K562 (cell line): Measurements from ENCODE around the gene ARAP1. TPM values are rescaled to one million over a fixed set of nuclear protein-coding genes. Genes with fewer than 3 reads are reported as not detected.

Experiments
- ATAC-seq: fragments of 200-7000 bp; cut with Tn5 transposase; 3 replicates; pipeline ENCODE4 v1.9.1; 2020; ENCODE audit warnings: moderate library complexity
- BruUV-seq: library from RNA; stranded (reverse); fragments of 400-500 nt; replicated peaks from 2 replicates; lab custom pipeline; 2021; lab: Mats Ljungman, UMichigan
- CTCF ChIA-PET: fragments of 300-600 bp; formaldehyde crosslinking; extraction: SDS; loops from one replicate; lab custom pipeline; 2021; ENCODE audit warnings: low intra/inter-chr PET ratio; lab: Yijun Ruan, JAX
- POLR2A ChIA-PET: fragments of 300-600, 350-650 bp; sonication (Branson Sonifier 250); formaldehyde crosslinking; extraction: SDS; loops from one replicate; lab custom pipeline; 2021; ENCODE audit warnings: antibody characterized with exemption, inconsistent platforms; lab: Yijun Ruan, JAX
- DNase-seq, 4 experiments: peaks; one replicate each; pipeline versions ENCODE4 v3.0.0 to v3.0.0-alpha.2; 2011 to 2018; ENCODE audit warnings: low spot score in 3 of 4, mixed read lengths in 3 of 4; ENCODE audit errors: extremely low read depth in 1 of 4
- FAIRE-seq: peaks from 2 replicates; lab custom pipeline; 2011; peaks lifted over from hg19 to GRCh38; lab: Jason Lieb, UNC
- H2AFZ ChIP-seq: 2 replicates; pipeline ENCODE4 v1.6.0; 2011; ENCODE audit warnings: low read depth, low read length, control low read depth, inconsistent platforms
- H3K27ac ChIP-seq: fragments of 200-600 bp; 3 replicates; pipeline ENCODE4 v1.8.0; 2011; ENCODE audit warnings: low read depth, mild to moderate bottlenecking, control low read depth, inconsistent platforms, low read length, moderate library complexity, mixed read lengths; ENCODE audit errors: extremely low read depth
- H3K27me3 ChIP-seq, 2 experiments: fragments of 300-600 bp in 1 of 2; 2 replicates in 1 of 2; 3 replicates in 1 of 2; pipeline versions ENCODE4 v1.6.0 to v1.8.0; 2011; ENCODE audit warnings: inconsistent platforms in 2 of 2, low read length in 2 of 2, mild to moderate bottlenecking in 1 of 2, mixed read lengths in 1 of 2, moderate library complexity in 1 of 2; ENCODE audit not compliant: control insufficient read depth in 2 of 2, insufficient read depth in 2 of 2
- H3K36me3 ChIP-seq: fragments of 300-600 bp; 3 replicates; pipeline ENCODE4 v1.8.0; 2011; ENCODE audit warnings: mild to moderate bottlenecking, low read length, inconsistent platforms; ENCODE audit not compliant: control insufficient read depth, insufficient read depth
- H3K4me1 ChIP-seq, 2 experiments: fragments of 200-600 bp in 1 of 2; replicated peaks in 1 of 2; 2 replicates in 1 of 2; 3 replicates in 1 of 2; pipeline versions ENCODE4 v1.5.1 to v1.8.0; 2011; ENCODE audit warnings: inconsistent platforms in 2 of 2, low read length in 2 of 2, mild to moderate bottlenecking in 1 of 2, mixed read lengths in 1 of 2, moderate library complexity in 1 of 2; ENCODE audit not compliant: control insufficient read depth in 2 of 2, insufficient read depth in 2 of 2
- H3K4me2 ChIP-seq: 2 replicates; pipeline ENCODE4 v1.6.1; 2011; ENCODE audit warnings: low read length, control low read depth, inconsistent platforms, mixed read lengths; ENCODE audit not compliant: insufficient read depth
- H3K4me3 ChIP-seq: fragments of 200-600 bp; sonication (generic), shearing (Covaris generic); 2 replicates; pipeline ENCODE4 v1.5.1; 2016; ENCODE audit warnings: control low read depth, inconsistent platforms
- H3K79me2 ChIP-seq: fragments of 200-600 bp; 3 replicates; pipeline ENCODE4 v1.8.0; 2011; ENCODE audit warnings: low read length, inconsistent platforms; ENCODE audit not compliant: control insufficient read depth, insufficient read depth
- H3K9ac ChIP-seq, 2 experiments: 2 replicates each; pipeline versions ENCODE4 v1.6.0 to v1.6.1; 2011; ENCODE audit warnings: low read depth in 2 of 2, low read length in 2 of 2, control low read depth in 1 of 2, inconsistent platforms in 1 of 2, mild to moderate bottlenecking in 1 of 2, mixed read lengths in 1 of 2; ENCODE audit not compliant: insufficient read depth in 1 of 2
- H3K9me1 ChIP-seq: one replicate; pipeline ENCODE4 v1.6.0; 2011; ENCODE audit warnings: inconsistent platforms, mild to moderate bottlenecking, low read length, moderate library complexity; ENCODE audit not compliant: control insufficient read depth, insufficient read depth
- H3K9me3 ChIP-seq: replicated peaks from 2 replicates; pipeline ENCODE4 v1.5.1; 2011; ENCODE audit warnings: low read depth, low read length, inconsistent platforms; ENCODE audit not compliant: control insufficient read depth, insufficient read depth
- H4K20me1 ChIP-seq: replicated peaks from 2 replicates; pipeline ENCODE4 v1.6.1; 2011; ENCODE audit warnings: low read length, inconsistent platforms, mixed read lengths; ENCODE audit not compliant: control insufficient read depth, insufficient read depth
- CBFB ChIP-seq: sonication (generic); formaldehyde crosslinking; IDR thresholded peaks from 2 replicates; pipeline ENCODE4 v1.4.0; 2020; ENCODE audit warnings: mild to moderate bottlenecking, missing genetic modification reagents
- CSDE1 ChIP-seq, 2 experiments: fragments of 450-650 bp; IDR thresholded peaks; 2 replicates each; pipeline ENCODE4 v1.6.1; 2016; ENCODE audit warnings: mild to moderate bottlenecking in 1 of 2
- E4F1 ChIP-seq: fragments of 250-450 bp; sonication (Bioruptor Pico); IDR thresholded peaks from 2 replicates; pipeline ENCODE4 v1.5.0; 2021; ENCODE audit warnings: mild to moderate bottlenecking, borderline replicate concordance
- FOXP1 ChIP-seq: sonication (generic); formaldehyde crosslinking; IDR thresholded peaks from 2 replicates; pipeline ENCODE4 v1.8.0; 2022; ENCODE audit warnings: mild to moderate bottlenecking, missing genetic modification reagents
- ID3 ChIP-seq, 2 experiments: fragments of 250-450 bp in 1 of 2; fragments of 450-650 bp in 1 of 2; sonication (Bioruptor Pico) in 1 of 2; IDR thresholded peaks; 2 replicates each; pipeline versions ENCODE4 v1.6.1 to v1.8.0; 2016 to 2021; ENCODE audit warnings: mild to moderate bottlenecking in 2 of 2, moderate library complexity in 2 of 2, missing compliant biosample characterization in 1 of 2, missing genetic modification characterization in 1 of 2
- POLR3G ChIP-seq: IDR thresholded peaks from 2 replicates; pipeline ENCODE4 v1.6.1; 2011; ENCODE audit not compliant: insufficient read length, insufficient replicate concordance; ENCODE audit errors: extremely low read depth
- SREBF2 ChIP-seq: sonication (generic); formaldehyde crosslinking; IDR thresholded peaks from 2 replicates; pipeline ENCODE4 v1.4.0; 2020; ENCODE audit warnings: mild to moderate bottlenecking, missing genetic modification reagents
- TCF15 ChIP-seq: fragments of 250-450 bp; sonication (Bioruptor Pico); IDR thresholded peaks from 2 replicates; pipeline ENCODE4 v1.8.0; 2022; ENCODE audit warnings: moderate library complexity, mild to moderate bottlenecking, inconsistent platforms
- ZBTB33 ChIP-seq: sonication (generic); formaldehyde crosslinking; IDR thresholded peaks from 2 replicates; pipeline ENCODE4 v1.8.1; 2023; ENCODE audit warnings: mild to moderate bottlenecking, missing genetic modification reagents
- ZKSCAN1 ChIP-seq: fragments of 150-350 bp; IDR thresholded peaks from 2 replicates; pipeline ENCODE4 v1.6.1; 2016; ENCODE audit warnings: low read depth, low read length
- WGBS: fragments of 100-300 bp; shearing (Covaris generic); methylation state at CpG from one replicate; pipeline ENCODE4 v1.1.6; 2016; ENCODE audit warnings: low coverage, mixed read lengths; ENCODE audit not compliant: insufficient coverage; ENCODE audit errors: missing lambda C conversion rate; 5-methylcytosine and 5-hydroxymethylcytosine counted together
- in situ Hi-C: fragments of 300-500 bp; cut with MboI; formaldehyde crosslinking; loops from 4 replicates; pipeline ENCODE4 v1.15.0; 2018; ENCODE audit warnings: inconsistent platforms, mixed read lengths
- intact Hi-C: fragments of 100-400 bp; cut with micrococcal nuclease; formaldehyde crosslinking; loops from 2 replicates; pipeline ENCODE4 v1.14.2; 2022
- polyA plus RNA-seq, 8 experiments: library from polyadenylated mRNA; depleted of rRNA in 4 of 8; stranded (reverse) in 5 of 8; unstranded in 3 of 8; fragments of >200 nt; fragmentation: Nextera tagmentation in 2 of 8; fragmentation: Illumina TruSeq in 1 of 8; extraction: Ambion mirVana in 2 of 8; extraction: Trizol in 1 of 8; gene quantifications; 2 replicates each; pipeline versions ENCODE4 v1.2.1 to v1.2.3, GENCODE V29; 2011 to 2014; ENCODE audit warnings: inconsistent platforms in 1 of 8, missing spikeins in 1 of 8
- total RNA-seq, 7 experiments: library from RNA; depleted of rRNA in 6 of 7; stranded (reverse); fragments of >200 nt in 6 of 7; fragmentation: Illumina TruSeq in 2 of 7; extraction: Trizol in 2 of 7; gene quantifications; 2 replicates each; pipeline versions ENCODE4 v1.2.1 to v1.2.3, GENCODE V29; 2011 to 2021; ENCODE audit warnings: low replicate concordance in 1 of 7
- TF ChIP-seq, protein P1 (sequence below): sonication (generic); formaldehyde crosslinking; IDR thresholded peaks from 2 replicates; pipeline ENCODE4 v1.8.0; 2022; ENCODE audit warnings: missing genetic modification reagents, mild to moderate bottlenecking, borderline replicate concordance

The ARAP1 gene
- total and polyA plus RNA-seq, 9 of the 15 experiments (the other 6 are each of a cell fraction or from before 2014, with no cell fraction given) = 0.23 to 67.0 (median 24.6) TPM

GRCh38 chr11:72682858-72683243 lies 69.4 kb downstream of the ARAP1 start:
- H3K79me2 ChIP-seq = no peaks in the 10 kb centered on the region
- BruUV-seq = no TSS peak
- H3K4me3 ChIP-seq = no peak overlapping the region
- H4K20me1 ChIP-seq = peaks cover 32% of the 10 kb centered on the region
- 55% methylated on average over 1 of the region's 4 CpGs for WGBS
- H3K36me3 ChIP-seq = peaks cover 29% of the 10 kb centered on the region; the same call in 2 of the 3 replicates
- H3K9ac ChIP-seq = no peak overlapping the region
- ChIA-PET POLR2A (interaction anchor here (0.7 kb wide), 1 partner anchor 548 kb away, joined by 3 read pairs; no protein-coding TSS in a partner anchor), CTCF (interaction anchor here (1.2 to 1.7 kb wide), 2 partner anchors 93 to 97 kb away, joined by 7 to 9 read pairs; no protein-coding TSS in a partner anchor)
- H3K27me3 ChIP-seq = peaks cover 0 to 19% of the 10 kb centered on the region in 2 experiments; a peak in 2 of 5 replicates
- no peak overlapping the region for H3K4me2 ChIP-seq
- H2AFZ ChIP-seq = no peak overlapping the region
- FAIRE-seq (no peak), ATAC-seq (no peak), DNase-seq (no peak)
- peaks cover 5% of the 10 kb centered on the region for H3K9me1 ChIP-seq
- H3K27ac ChIP-seq = no peak overlapping the region
- in situ Hi-C loops (loop anchor here (5.0 kb wide), 1 partner anchor 96 kb away; no protein-coding TSS in a partner anchor), intact Hi-C loops (loop anchor here (1.0 to 5.0 kb wide), 2 partner anchors 98 to 211 kb away; no protein-coding TSS in a partner anchor)
- peaks cover 3 to 35% of the 10 kb centered on the region in 2 experiments; a peak in 4 of 5 replicates for H3K4me1 ChIP-seq
- H3K9me3 ChIP-seq = no peaks in the 10 kb centered on the region
- TF ChIP-seq E4F1 (CRISPR knock-in tag) (no peak), FOXP1 (CRISPR knock-in tag) (no peak), CBFB (CRISPR knock-in tag) (no peak), ZKSCAN1 (no peak), POLR3G (no peak), SREBF2 (no peak), ZBTB33 (CRISPR knock-in tag) (no peak), TCF15 (CRISPR knock-in tag) (no peak), ID3 (CRISPR knock-in tag; IDR thresholded peaks at IDR 0.05) (no peak), ID3 (tag; IDR thresholded peaks at IDR 0.05) (no peak), CSDE1 (IDR thresholded peaks at IDR 0.05) (no peak)
- TF ChIP-seq, protein P1, sequence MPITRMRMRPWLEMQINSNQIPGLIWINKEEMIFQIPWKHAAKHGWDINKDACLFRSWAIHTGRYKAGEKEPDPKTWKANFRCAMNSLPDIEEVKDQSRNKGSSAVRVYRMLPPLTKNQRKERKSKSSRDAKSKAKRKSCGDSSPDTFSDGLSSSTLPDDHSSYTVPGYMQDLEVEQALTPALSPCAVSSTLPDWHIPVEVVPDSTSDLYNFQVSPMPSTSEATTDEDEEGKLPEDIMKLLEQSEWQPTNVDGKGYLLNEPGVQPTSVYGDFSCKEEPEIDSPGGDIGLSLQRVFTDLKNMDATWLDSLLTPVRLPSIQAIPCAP (CRISPR knock-in tag) = no peak
